Endodermal cell (in vitro differentiated cells): ENCODE data around the gene APPL1. TPM values are rescaled to one million over a fixed set of nuclear protein-coding genes. Genes with fewer than 3 reads are reported as not detected.
A peak's percentile ranks its signal among the peaks of the same experiment; 100 is the strongest.

Experiments used
- DNase-seq: peaks from one replicate; pipeline ENCODE4 v3.0.0-alpha.2; 2017
- H3K27ac ChIP-seq: 2 replicates; pipeline ENCODE4 v1.5.1; 2013; ENCODE audit warnings: mild to moderate bottlenecking, low read depth, low read length, moderate library complexity
- H3K27me3 ChIP-seq: 2 replicates; pipeline ENCODE4 v1.6.1; 2013; ENCODE audit warnings: mild to moderate bottlenecking, low read length, moderate library complexity; ENCODE audit not compliant: insufficient read depth, control insufficient read depth, poor library complexity, severe bottlenecking
- H3K36me3 ChIP-seq: 2 replicates; pipeline ENCODE4 v1.7.0; 2013; ENCODE audit warnings: mild to moderate bottlenecking, low read length, moderate library complexity; ENCODE audit not compliant: control insufficient read depth, insufficient read depth
- H3K4me1 ChIP-seq: one replicate; pipeline ENCODE4 v1.7.0; 2013; ENCODE audit warnings: low read length; ENCODE audit not compliant: control insufficient read depth, insufficient read depth
- H3K4me3 ChIP-seq: 2 replicates; pipeline ENCODE4 v1.5.1; 2013; ENCODE audit warnings: mild to moderate bottlenecking, low read length, moderate library complexity
- H3K9ac ChIP-seq: 2 replicates; pipeline ENCODE4 v1.6.1; 2013; ENCODE audit warnings: mild to moderate bottlenecking, low read length, moderate library complexity; ENCODE audit not compliant: poor library complexity, severe bottlenecking; ENCODE audit errors: extremely low read depth
- H3K9me3 ChIP-seq: 2 replicates; pipeline ENCODE4 v1.6.1; 2013; ENCODE audit warnings: mild to moderate bottlenecking, low read length, moderate library complexity; ENCODE audit not compliant: control insufficient read depth
- H3K27ac Mint-ChIP-seq: 2 replicates; pipeline ENCODE4 v1.8.0; 2020; ENCODE audit warnings: mixed read lengths
- H3K27me3 Mint-ChIP-seq: 2 replicates; pipeline ENCODE4 v1.8.0; 2021; ENCODE audit warnings: mild to moderate bottlenecking, mixed read lengths; ENCODE audit not compliant: insufficient read depth
- H3K36me3 Mint-ChIP-seq: 2 replicates; pipeline ENCODE4 v1.8.0; 2020; ENCODE audit warnings: low read depth, mixed read lengths
- H3K4me1 Mint-ChIP-seq: 2 replicates; pipeline ENCODE4 v1.8.0; 2020; ENCODE audit warnings: mixed read lengths
- H3K4me3 Mint-ChIP-seq: 2 replicates; pipeline ENCODE4 v1.8.0; 2020; ENCODE audit warnings: mild to moderate bottlenecking, moderate library complexity, mixed read lengths
- H3K9me3 Mint-ChIP-seq: 2 replicates; pipeline ENCODE4 v1.8.0; 2020; ENCODE audit warnings: mild to moderate bottlenecking, mixed read lengths
- WGBS, 2 experiments: methylation state at CpG; one replicate each; pipeline versions ENCODE4 v1.1.5 to v1.1.7; 2013; ENCODE audit warnings: missing lambda C conversion rate in 2 of 2, mixed read lengths in 1 of 2; ENCODE audit not compliant: insufficient coverage in 1 of 2, insufficient read length in 1 of 2; 5-methylcytosine and 5-hydroxymethylcytosine counted together
- total RNA-seq, 2 donors: library from RNA; stranded (reverse); fragmentation: NEBNext Ultra II Directional in 1 of 2; extraction: Animal tissue kit (Norgen Biotek cat#: 25700) in 1 of 2; gene quantifications; 2 replicates in 1 of 2; 3 replicates in 1 of 2; pipeline ENCODE4 v1.2.1, GENCODE V29; 2021
- TF ChIP-seq, protein P1 (sequence below): fragments of 200-600 bp; sonication (generic); conservative IDR thresholded peaks from 2 replicates; pipeline ENCODE4 v1.5.0; 2021; ENCODE audit warnings: antibody characterized with exemption, mild to moderate bottlenecking

Gene APPL1
- total RNA-seq, 2 donors from 2014 or later = 46.9 to 61.1 TPM

DNA sequence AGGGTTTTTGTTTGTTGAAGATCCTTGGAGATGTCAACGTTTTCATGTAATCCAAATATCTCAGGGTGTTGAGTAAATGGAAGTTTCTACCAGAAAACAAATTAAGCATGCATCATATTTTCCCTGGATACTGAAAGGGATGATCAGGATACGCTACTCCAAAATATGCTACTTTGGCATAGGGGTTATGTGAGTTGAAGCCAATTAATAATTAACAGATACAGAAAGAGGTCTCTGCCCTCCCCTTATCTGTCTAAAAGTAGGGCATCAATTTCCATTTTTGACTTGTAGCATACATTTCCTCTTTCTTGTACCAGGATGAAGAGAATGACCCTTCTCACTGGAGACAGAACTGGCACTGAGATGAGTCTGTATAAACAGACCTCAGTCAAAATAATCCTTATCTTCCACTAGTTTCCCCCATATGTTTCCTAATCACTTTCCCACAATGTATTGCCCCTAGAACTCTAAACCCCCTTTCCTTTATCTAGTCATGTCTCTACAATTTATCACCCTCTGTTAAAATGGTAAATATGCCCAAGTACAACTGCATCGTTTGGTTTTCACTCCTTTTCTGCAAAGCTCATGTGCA lies 82.3 kb downstream of the APPL1 start:
- Mint-ChIP-seq H3K27me3 (peaks cover 2% of the 10 kb centered on the region), H3K27ac (no peak overlapping the region), H3K4me3 (no peak overlapping the region), H3K4me1 (peaks cover 14% of the 10 kb centered on the region), H3K9me3 (peaks cover under 1% of the 10 kb centered on the region), H3K36me3 (no peaks in the 10 kb centered on the region)
- Histone ChIP-seq H3K4me1 (no peaks in the 10 kb centered on the region), H3K27ac (no peak overlapping the region), H3K9me3 (no peaks in the 10 kb centered on the region), H3K4me3 (peak overlapping the region; percentile 27), H3K36me3 (no peaks in the 10 kb centered on the region), H3K27me3 (no peaks in the 10 kb centered on the region), H3K9ac (no peak overlapping the region)
- TF ChIP-seq, protein P1, sequence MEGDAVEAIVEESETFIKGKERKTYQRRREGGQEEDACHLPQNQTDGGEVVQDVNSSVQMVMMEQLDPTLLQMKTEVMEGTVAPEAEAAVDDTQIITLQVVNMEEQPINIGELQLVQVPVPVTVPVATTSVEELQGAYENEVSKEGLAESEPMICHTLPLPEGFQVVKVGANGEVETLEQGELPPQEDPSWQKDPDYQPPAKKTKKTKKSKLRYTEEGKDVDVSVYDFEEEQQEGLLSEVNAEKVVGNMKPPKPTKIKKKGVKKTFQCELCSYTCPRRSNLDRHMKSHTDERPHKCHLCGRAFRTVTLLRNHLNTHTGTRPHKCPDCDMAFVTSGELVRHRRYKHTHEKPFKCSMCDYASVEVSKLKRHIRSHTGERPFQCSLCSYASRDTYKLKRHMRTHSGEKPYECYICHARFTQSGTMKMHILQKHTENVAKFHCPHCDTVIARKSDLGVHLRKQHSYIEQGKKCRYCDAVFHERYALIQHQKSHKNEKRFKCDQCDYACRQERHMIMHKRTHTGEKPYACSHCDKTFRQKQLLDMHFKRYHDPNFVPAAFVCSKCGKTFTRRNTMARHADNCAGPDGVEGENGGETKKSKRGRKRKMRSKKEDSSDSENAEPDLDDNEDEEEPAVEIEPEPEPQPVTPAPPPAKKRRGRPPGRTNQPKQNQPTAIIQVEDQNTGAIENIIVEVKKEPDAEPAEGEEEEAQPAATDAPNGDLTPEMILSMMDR = no peak
- no peak for DNase-seq
- 83 to 88% methylated on average over 1 to 3 of the region's 3 CpGs for WGBS, 2 experiments

- H3K4me1 ChIP-seq = no peaks in the 10 kb centered on the region
Measured at GRCh38 chr3:57314204-57314603, 86.7 kb downstream of the APPL1 start.

More at GRCh38 chr3:57314204-57314603, 86.7 kb downstream of the APPL1 start:
- H3K9ac ChIP-seq = no peak overlapping the region
- peaks cover 12% of the 10 kb centered on the region for H3K9me3 ChIP-seq
- no peaks in the 10 kb centered on the region for H3K27me3 ChIP-seq
- Mint-ChIP-seq H3K4me3 (no peak overlapping the region), H3K4me1 (peaks cover 8% of the 10 kb centered on the region), H3K27me3 (peaks cover 3% of the 10 kb centered on the region), H3K27ac (no peak overlapping the region), H3K36me3 (no peaks in the 10 kb centered on the region), H3K9me3 (no peaks in the 10 kb centered on the region)
- no peak overlapping the region for H3K4me3 ChIP-seq
- WGBS, 2 experiments = 95 to 100% methylated on average over 1 to 3 of the region's 3 CpGs
- DNase-seq = no peak
- no peak overlapping the region for H3K27ac ChIP-seq
- TF ChIP-seq, protein P1 = no peak
- no peaks in the 10 kb centered on the region for H3K36me3 ChIP-seq

Other genes starting within 250 kb of the APPL1 start
- not detected for gene SPATA12, start 167.1 kb upstream of the APPL1 start, total RNA-seq
- 10 to 100 TPM; 47.1 to 71.3 TPM for gene IL17RD, start 62.4 kb upstream of the APPL1 start, total RNA-seq
- gene HESX1, start 27.8 kb upstream of the APPL1 start, total RNA-seq = 1 to 10 TPM; 3.8 to 8.0 TPM
- gene ASB14, start 65.0 kb downstream of the APPL1 start, total RNA-seq = not detected